Spinal cord (tissue), 10 donors: ENCODE data around the gene SNAI1. TPM values are rescaled to one million over a fixed set of nuclear protein-coding genes. Genes with fewer than 3 reads are reported as not detected.
"Not testable (repeated sequence)": the region's sequence is repeated elsewhere in the genome, so short reads cannot be mapped to it uniquely, and the experiment has no call there.

ENCODE experiments used
- DNase-seq, 6 donors: peaks; one replicate each; pipeline versions ENCODE4 v3.0.0 to v3.0.0-alpha.2; 2013 to 2015; ENCODE audit warnings: low spot score in 6 of 6, low read depth in 4 of 6
- H3K27ac ChIP-seq: one replicate; pipeline ENCODE4 v1.5.1; 2013; ENCODE audit warnings: low read depth, low read length, control low read depth
- H3K27me3 ChIP-seq: one replicate; pipeline ENCODE4 v1.6.1; 2013; ENCODE audit warnings: low read length; ENCODE audit not compliant: control insufficient read depth, insufficient read depth
- H3K36me3 ChIP-seq: one replicate; pipeline ENCODE4 v1.6.1; 2013; ENCODE audit warnings: low read length; ENCODE audit not compliant: control insufficient read depth, insufficient read depth
- H3K4me1 ChIP-seq: one replicate; pipeline ENCODE4 v1.6.1; 2013; ENCODE audit warnings: low read length; ENCODE audit not compliant: control insufficient read depth, insufficient read depth
- H3K4me3 ChIP-seq: one replicate; pipeline ENCODE4 v1.5.1; 2013; ENCODE audit warnings: low read depth, low read length, control low read depth
- H3K9me3 ChIP-seq: one replicate; pipeline ENCODE4 v1.6.1; 2013; ENCODE audit warnings: low read length; ENCODE audit not compliant: control insufficient read depth, insufficient read depth
- WGBS: methylation state at CpG from one replicate; pipeline ENCODE4 v1.1.5; 2013; ENCODE audit warnings: missing lambda C conversion rate; ENCODE audit not compliant: insufficient coverage; 5-methylcytosine and 5-hydroxymethylcytosine counted together
- polyA plus RNA-seq, 2 donors: library from polyadenylated mRNA; unstranded; fragments of 120-200 nt; gene quantifications; one replicate each; pipeline ENCODE4 v1.2.1, GENCODE V29; 2013; ENCODE audit not compliant: insufficient read length in 2 of 2
- total RNA-seq, 2 donors: library from RNA; depleted of rRNA in 1 of 2; stranded (reverse); fragments of 120-200 nt in 1 of 2; fragments of >200 nt in 1 of 2; gene quantifications; one replicate each; pipeline versions ENCODE4 v1.2.3 to v1.2.4, GENCODE V29; 2013 to 2014
- donor health status: healthy.

SNAI1 gene
- total and polyA plus RNA-seq, 4 donors, result 0.40 to 1.8 (median 0.96) TPM

- Histone ChIP-seq H3K4me1 (peaks cover 11% of the 10 kb centered on the region), H3K36me3 (no peaks in the 10 kb centered on the region), H3K27me3 (peaks cover 2% of the 10 kb centered on the region), H3K4me3 (no peak overlapping the region), H3K9me3 (no peaks in the 10 kb centered on the region), H3K27ac (no peak overlapping the region)
- WGBS, result 10% methylated on average over 69 of the region's 71 CpGs
- peak in 2 of 6 donors; percentile 57 to 60 for DNase-seq
Observed at GRCh38 chr20:50009521-50010454, 27.0 kb downstream of the SNAI1 start.

GRCh38 chr20:50011597-50011996, 28.8 kb downstream of the SNAI1 start:
- DNase-seq, H3K27ac ChIP-seq, H3K9me3 ChIP-seq, H3K36me3 ChIP-seq, H3K4me3 ChIP-seq, H3K27me3 ChIP-seq: not testable (repeated sequence)
- peaks cover 28% of the 10 kb centered on the region for H3K4me1 ChIP-seq
- WGBS, result no CpG with 5 or more reads among the region's 3 CpGs

GRCh38 chr20:50012282-50013263, 29.8 kb downstream of the SNAI1 start:
- Histone ChIP-seq H3K4me3 (no peak overlapping the region), H3K9me3 (no peaks in the 10 kb centered on the region), H3K4me1 (peaks cover 28% of the 10 kb centered on the region), H3K27me3 (peaks cover 4% of the 10 kb centered on the region), H3K36me3 (no peaks in the 10 kb centered on the region), H3K27ac (no peak overlapping the region)
- DNase-seq, result no peak
- WGBS, result 67% methylated on average over 12 of the region's 12 CpGs

GRCh38 chr20:50013976-50014375, 31.2 kb downstream of the SNAI1 start:
- Histone ChIP-seq H3K9me3 (no peaks in the 10 kb centered on the region), H3K4me1 (peaks cover 28% of the 10 kb centered on the region), H3K36me3 (no peaks in the 10 kb centered on the region), H3K4me3 (no peak overlapping the region), H3K27ac (no peak overlapping the region), H3K27me3 (peaks cover 4% of the 10 kb centered on the region)
- no peak for DNase-seq
- 87% methylated on average over 3 of the region's 7 CpGs for WGBS

- peaks cover 2% of the 10 kb centered on the region for H3K27me3 ChIP-seq
- H3K27ac ChIP-seq, result no peak overlapping the region
- DNase-seq, result peak in 1 of 6 donors; percentile 75
- WGBS, result 47% methylated on average over 20 of the region's 38 CpGs
- peaks cover 26% of the 10 kb centered on the region for H3K4me1 ChIP-seq
- H3K4me3 ChIP-seq, result no peak overlapping the region
- no peaks in the 10 kb centered on the region for H3K36me3 ChIP-seq
- H3K9me3 ChIP-seq, result no peaks in the 10 kb centered on the region
Observed at GRCh38 chr20:50014570-50015562, 32.1 kb downstream of the SNAI1 start.

GRCh38 chr20:50015636-50015992, 32.8 kb downstream of the SNAI1 start:
- 85% methylated on average over 6 of the region's 8 CpGs for WGBS
- no peak overlapping the region for H3K27ac ChIP-seq
- no peaks in the 10 kb centered on the region for H3K36me3 ChIP-seq
- peaks cover 2% of the 10 kb centered on the region for H3K27me3 ChIP-seq
- DNase-seq, result no peak
- peaks cover 27% of the 10 kb centered on the region for H3K4me1 ChIP-seq
- H3K4me3 ChIP-seq, result no peak overlapping the region
- no peaks in the 10 kb centered on the region for H3K9me3 ChIP-seq

GRCh38 chr20:50015993-50016770, 33.4 kb downstream of the SNAI1 start:
- Histone ChIP-seq H3K4me3 (no peak overlapping the region), H3K27me3 (peaks cover 2% of the 10 kb centered on the region), H3K27ac (no peak overlapping the region), H3K9me3 (no peaks in the 10 kb centered on the region), H3K4me1 (peaks cover 27% of the 10 kb centered on the region), H3K36me3 (no peaks in the 10 kb centered on the region)
- whole genome bisulfite sequencing, result 41% methylated on average over 12 of the region's 18 CpGs
- DNase-seq, result no peak

GRCh38 chr20:50017160-50017559, 34.4 kb downstream of the SNAI1 start:
- peaks cover 2% of the 10 kb centered on the region for H3K27me3 ChIP-seq
- H3K9me3 ChIP-seq, result no peaks in the 10 kb centered on the region
- no peak for DNase-seq
- H3K4me1 ChIP-seq, result peaks cover 27% of the 10 kb centered on the region
- no peaks in the 10 kb centered on the region for H3K36me3 ChIP-seq
- H3K4me3 ChIP-seq, result no peak overlapping the region
- WGBS, result 77% methylated on average over 5 of the region's 5 CpGs
- no peak overlapping the region for H3K27ac ChIP-seq
